CD1c-positive myeloid dendritic cell (primary cell): ENCODE data around the gene DDX39B.
"Not testable (repeated sequence)": the region's sequence is repeated elsewhere in the genome, so short reads cannot be mapped to it uniquely, and the experiment has no call there.

Experiments
- DNase-seq: peaks from one replicate; pipeline ENCODE4 v3.0.0-alpha.2; 2016; ENCODE audit errors: extremely low spot score

The DDX39B gene

DNA sequence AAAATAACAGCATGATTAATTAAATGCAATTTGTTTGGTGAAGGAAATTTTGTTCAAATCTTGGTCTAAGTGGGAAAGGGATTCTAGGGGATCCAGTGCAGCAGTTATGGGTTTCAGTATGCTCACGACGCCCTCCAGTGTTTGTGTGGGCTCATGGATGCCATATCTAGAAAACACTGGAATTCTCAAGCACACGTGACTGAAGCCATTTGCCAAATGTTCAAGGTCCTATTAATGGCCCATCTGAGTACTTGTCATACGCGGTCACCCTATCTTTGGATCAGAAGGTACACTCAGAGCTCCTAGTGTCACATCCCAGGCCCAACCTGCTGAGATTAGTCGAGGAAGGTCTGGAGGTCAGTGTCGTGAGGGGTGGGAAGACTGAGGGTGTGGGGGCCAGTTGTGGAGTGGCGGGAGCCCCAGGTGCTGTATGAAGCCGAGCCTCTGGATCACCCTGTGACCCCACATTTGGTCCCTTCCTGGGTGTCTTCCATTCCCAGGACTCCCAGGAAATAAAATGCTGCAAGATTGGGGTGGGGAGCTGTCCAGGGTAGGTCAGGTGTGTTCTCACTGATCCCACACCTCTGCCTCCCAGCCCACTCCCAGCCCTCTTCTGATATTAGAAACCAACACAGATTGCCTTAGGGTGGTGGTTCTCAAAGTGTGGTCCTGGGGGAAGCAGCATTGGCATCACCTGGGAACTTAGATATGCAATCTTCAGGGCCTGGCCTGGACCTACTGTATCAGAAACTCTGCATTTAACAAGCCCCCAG lies 55.6 kb downstream of the DDX39B start:
- DNase-seq: not testable (repeated sequence)

DNA sequence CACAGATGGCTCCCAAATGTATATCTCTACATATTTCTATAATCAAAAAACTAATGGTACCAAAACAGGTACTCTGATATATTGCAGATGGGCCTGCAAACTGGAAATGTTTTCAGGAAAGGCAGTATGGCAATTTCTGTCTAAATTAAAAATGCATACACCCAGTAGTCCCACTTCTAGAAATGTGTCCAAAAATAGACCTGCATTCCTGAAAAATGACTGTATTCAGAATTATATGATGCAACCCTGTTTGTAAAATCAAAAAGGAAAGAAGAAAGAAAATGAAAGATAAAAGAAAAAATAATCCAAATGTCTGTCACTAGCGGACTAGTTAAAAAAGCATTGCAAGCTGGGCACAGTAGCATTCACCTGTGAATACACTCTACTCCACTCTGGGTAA lies 56.7 kb downstream of the DDX39B start:
- DNase-seq: no peak

DNA sequence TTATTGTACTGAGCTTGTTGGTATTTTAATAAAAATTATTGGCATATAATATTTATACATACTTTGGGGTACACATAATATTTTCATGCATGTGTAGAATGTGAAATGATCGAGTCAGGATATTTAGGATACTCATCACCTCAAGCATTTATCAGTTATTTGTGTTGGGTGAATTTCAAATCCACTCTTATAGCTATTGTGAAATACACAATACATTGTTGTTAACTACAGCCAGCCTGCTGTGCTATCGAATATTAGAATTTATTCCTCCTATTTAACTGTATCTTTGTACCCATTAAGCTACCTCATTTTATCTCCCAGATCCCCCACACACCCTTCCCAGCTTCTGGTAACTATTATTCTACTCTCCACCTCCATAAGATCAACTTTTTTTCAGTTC lies 58.4 kb downstream of the DDX39B start:
- no peak for DNase-seq

DNA sequence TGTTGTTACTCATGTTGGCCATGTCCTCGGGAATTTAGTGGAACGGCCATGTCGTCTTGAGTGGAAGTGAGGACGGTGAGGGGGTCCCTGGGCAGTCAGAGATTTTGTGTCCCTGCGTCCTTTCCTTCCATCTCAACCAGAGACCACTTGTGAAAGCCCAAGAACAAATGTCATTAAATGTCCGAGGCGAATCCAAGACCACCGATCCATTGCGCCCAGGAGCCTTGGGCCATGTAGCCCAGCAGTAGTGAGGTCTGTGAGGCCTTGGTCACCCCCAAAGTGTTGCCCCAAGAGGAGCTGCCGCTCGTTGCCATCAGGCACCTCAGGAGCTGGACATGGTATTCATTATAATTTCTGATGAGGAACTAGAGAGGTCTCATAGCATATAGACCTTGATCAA lies 61.2 kb downstream of the DDX39B start:
- DNase-seq: no peak
